ENCODE data around the gene FLT3. TPM values are rescaled to one million over a fixed set of nuclear protein-coding genes. Genes with fewer than 3 reads are reported as not detected.

The FLT3 gene
- total and polyA plus RNA-seq, 9 of the 15 experiments (the other 6 are each of a cell fraction or from before 2014, with no cell fraction given): not detected

DNA sequence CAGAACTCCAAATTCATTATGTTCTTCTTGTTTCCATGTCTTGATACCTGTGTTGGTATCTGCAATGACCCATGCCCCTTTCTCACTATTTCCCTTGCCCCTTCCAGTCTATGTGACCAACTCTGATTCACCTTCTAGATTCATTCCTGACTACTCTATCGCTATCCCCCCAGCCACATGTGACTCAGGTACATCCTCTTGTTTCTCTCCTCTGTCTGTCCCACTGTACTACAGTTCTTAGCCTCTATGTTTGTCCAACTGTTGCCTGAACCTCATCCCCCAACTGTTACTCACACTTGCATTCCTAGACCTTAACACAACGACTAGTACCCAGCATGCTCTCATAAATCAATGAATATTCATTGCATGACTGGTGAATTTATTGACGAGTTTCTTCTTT, 10.0 kb upstream of the FLT3 start:
- Histone ChIP-seq H3K4me2 (ENCODE audit: insufficient read depth, low read length) (no peak overlapping the region), H3K4me1 (replicated peaks in 1 of 2; ENCODE audit: control insufficient read depth in 2 of 2, insufficient read depth in 2 of 2, low read length in 2 of 2) (no peaks in the 10 kb centered on the region), H2AFZ (ENCODE audit: low read depth, low read length) (no peak overlapping the region), H3K36me3 (ENCODE audit: control insufficient read depth, insufficient read depth, low read length) (no peaks in the 10 kb centered on the region), H3K27ac (ENCODE audit: extremely low read depth, low read depth, low read length) (no peak overlapping the region), H3K79me2 (ENCODE audit: control insufficient read depth, insufficient read depth, low read length) (no peaks in the 10 kb centered on the region), H4K20me1 (replicated peaks; ENCODE audit: control insufficient read depth, insufficient read depth, low read length) (no peaks in the 10 kb centered on the region), H3K27me3 (ENCODE audit: control insufficient read depth in 2 of 2, insufficient read depth in 2 of 2, low read length in 2 of 2) (peaks cover 3 to 5% of the 10 kb centered on the region in 2 experiments; a peak in 3 of 5 replicates), H3K9ac (ENCODE audit: insufficient read depth in 1 of 2, low read depth in 2 of 2, low read length in 2 of 2) (no peak overlapping the region), H3K4me3 (no peak overlapping the region), H3K9me1 (ENCODE audit: control insufficient read depth, insufficient read depth, low read length) (no peaks in the 10 kb centered on the region), H3K9me3 (replicated peaks; ENCODE audit: control insufficient read depth, insufficient read depth, low read depth, low read length) (no peaks in the 10 kb centered on the region)
- CTCF ChIA-PET (ENCODE audit: low intra/inter-chr PET ratio): no interaction called here
- ATAC-seq (no peak), FAIRE-seq (no peak), DNase-seq (ENCODE audit: extremely low read depth in 1 of 4, low spot score in 3 of 4) (no peak)
- intact Hi-C loops (cut with micrococcal nuclease) (no loop called here), in situ Hi-C loops (cut with MboI) (no loop called here)
- POLR2A ChIA-PET: interaction anchor here (1.1 kb wide), 1 partner anchor 13 kb away, joined by 3 read pairs; no protein-coding TSS in a partner anchor
- TF ChIP-seq TBP (optimal IDR thresholded peaks at IDR 0.05; ENCODE audit: low read depth, low read length) (no peak), POLR3A (IDR thresholded peaks at IDR 0.05; ENCODE audit: borderline replicate concordance, extremely low read depth, insufficient read depth, insufficient read length) (no peak), MYNN (IDR thresholded peaks at IDR 0.05) (no peak), MYNN (CRISPR knock-in tag; IDR thresholded peaks at IDR 0.05) (no peak), GTF2A2 (tag; IDR thresholded peaks at IDR 0.05) (no peak)
- TF ChIP-seq, protein P1, sequence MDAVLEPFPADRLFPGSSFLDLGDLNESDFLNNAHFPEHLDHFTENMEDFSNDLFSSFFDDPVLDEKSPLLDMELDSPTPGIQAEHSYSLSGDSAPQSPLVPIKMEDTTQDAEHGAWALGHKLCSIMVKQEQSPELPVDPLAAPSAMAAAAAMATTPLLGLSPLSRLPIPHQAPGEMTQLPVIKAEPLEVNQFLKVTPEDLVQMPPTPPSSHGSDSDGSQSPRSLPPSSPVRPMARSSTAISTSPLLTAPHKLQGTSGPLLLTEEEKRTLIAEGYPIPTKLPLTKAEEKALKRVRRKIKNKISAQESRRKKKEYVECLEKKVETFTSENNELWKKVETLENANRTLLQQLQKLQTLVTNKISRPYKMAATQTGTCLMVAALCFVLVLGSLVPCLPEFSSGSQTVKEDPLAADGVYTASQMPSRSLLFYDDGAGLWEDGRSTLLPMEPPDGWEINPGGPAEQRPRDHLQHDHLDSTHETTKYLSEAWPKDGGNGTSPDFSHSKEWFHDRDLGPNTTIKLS (IDR thresholded peaks at IDR 0.05; ENCODE audit: borderline replicate concordance, low read depth): no peak
- BruUV-seq (replicated peaks): no TSS peak
- WGBS (ENCODE audit: insufficient coverage, low coverage, missing lambda C conversion rate): 3% methylated on average over 3 of the region's 3 CpGs

Data from K562 (cell line).